HG03097 (cell line): Measurements from ENCODE around the gene WDTC1.
"Not testable (repeated sequence)": the region's sequence is repeated elsewhere in the genome, so short reads cannot be mapped to it uniquely, and the experiment has no call there.

ENCODE experiments used
- ATAC-seq: cut with Tn5 transposase; IDR thresholded peaks from one replicate; pipeline ENCODE4 v1.9.1; 2021; ENCODE audit not compliant: unreplicated experiment, low FRiP score

Gene WDTC1

DNA sequence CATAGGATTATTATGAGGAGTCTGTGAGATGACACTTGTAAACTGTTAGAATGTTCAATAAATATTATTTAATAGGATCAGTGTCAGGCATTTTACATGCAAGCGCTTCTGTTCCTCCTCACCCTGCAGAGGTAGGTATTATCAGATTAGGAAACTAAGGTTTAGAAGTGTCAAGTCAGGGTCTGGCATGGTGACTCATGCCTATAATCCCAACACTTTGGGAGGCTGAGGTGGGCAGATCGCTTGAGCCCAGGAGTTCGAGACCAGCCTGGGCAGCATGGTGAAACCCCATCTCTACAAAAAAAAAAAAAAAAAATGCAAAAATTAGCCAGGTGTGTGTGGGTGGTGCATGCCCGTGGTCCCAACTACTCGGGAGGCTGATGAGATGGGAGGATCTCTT is 9.2 kb downstream of the WDTC1 start:
- ATAC-seq, result not testable (repeated sequence)

GRCh38 chr1:27246194-27246593 is 11.8 kb downstream of the WDTC1 start:
- no peak for ATAC-seq

GRCh38 chr1:27253596-27253995 is 19.2 kb downstream of the WDTC1 start:
- no peak for ATAC-seq

GRCh38 chr1:27255136-27255535 is 20.7 kb downstream of the WDTC1 start:
- no peak for ATAC-seq

DNA sequence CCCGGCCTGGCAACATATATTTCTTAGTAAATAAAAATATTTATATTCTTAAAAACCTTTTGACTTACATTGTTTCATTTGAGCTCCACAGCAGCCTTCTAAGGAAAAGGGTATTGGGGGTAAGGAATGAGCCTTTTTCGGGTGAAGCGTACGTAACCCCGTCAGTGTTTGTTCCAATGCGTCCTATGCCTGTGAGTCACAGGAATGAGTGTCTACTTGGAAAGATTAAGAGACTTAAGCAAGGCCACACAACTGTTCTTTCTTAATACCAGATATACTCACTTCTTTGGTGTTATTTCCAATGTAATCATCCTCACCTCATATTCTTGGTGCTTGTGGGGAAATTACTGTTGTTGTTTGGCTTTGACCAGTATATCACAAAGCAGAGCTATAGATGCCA is 22.7 kb downstream of the WDTC1 start:
- ATAC-seq, result no peak

- ATAC-seq, result no peak
These were observed 24.2 kb downstream of the WDTC1 start for GRCh38 chr1:27258598-27258997.

DNA sequence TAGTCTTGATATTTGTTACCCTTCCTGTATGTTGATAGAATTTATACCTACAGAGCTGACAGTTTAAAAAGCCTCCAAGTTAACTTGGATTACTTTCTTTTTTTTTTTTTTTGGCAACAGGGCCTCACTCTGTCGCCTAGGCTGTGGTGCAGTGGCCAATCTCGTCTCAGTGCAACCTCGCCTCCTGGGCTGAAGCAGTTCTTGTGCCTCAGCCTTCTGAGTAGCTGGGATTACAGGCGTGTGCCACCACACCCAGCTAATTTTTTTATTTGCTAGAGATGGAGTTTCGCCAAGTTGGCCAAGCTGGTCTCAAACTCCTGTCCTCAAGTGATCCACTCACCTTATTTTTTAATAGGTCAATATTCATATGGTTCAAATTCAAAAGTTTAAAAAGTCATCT is 32.7 kb downstream of the WDTC1 start:
- ATAC-seq, result no peak

GRCh38 chr1:27269276-27269675 is 34.8 kb downstream of the WDTC1 start:
- no peak for ATAC-seq

DNA sequence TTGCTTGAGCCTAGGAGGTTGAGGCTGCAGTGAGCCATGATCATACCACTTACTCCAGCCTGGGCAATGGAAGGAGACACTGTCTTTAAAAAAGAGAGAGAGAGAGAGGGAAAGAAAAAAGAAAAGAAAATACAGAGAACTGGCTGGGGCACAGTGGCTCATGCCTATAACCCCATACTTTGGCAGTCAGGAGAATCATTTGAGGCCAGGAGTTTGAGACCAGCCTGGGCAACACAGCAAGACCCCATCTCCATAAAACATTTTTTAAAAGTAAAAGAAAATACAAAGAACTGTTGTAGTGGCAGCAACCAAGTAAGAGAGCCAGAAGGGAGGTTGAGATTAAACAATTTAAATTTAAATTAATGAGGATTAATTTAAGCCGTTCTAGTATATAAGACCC is 39.8 kb downstream of the WDTC1 start:
- no peak for ATAC-seq

GRCh38 chr1:27275696-27276095 is 41.3 kb downstream of the WDTC1 start:
- ATAC-seq, result no peak

DNA sequence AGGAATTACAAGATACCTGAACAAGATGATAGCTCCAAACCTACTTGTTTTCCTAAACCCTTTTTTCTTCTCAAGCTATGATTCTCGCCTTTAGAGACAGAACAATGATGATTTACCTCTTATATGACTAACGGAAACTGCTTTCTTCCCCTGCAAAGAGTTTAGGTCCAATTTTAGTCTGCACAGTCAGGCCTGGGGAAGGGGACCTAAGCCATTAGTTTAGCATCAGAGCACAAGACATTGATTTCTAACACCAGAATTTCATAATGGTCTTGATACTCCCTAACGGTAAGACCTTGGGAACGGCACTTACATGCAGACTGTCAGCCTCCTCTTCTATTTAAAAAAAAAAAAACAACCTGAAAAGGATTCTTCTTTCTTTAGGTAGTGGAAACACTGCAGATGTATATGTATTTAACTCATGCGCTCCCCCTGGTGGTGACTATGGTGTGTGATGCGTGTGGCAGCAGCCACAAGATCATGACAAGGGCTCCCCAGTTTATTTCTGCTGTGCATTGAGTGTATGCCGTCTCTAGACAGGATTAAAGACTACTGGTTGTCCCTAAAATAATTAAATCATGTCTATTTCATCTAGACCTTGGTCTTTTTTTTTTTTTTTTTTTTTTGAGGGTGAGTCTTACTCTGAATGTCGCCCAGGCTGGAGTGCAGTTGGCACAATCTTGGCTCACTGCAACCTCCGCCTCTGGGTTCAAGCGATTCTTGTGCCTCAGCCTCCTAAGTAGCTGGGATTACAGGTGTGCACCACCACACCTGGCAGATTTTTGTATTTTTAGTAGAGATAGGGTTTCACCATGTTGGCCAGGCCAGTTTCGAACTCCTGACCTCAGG is 50.2 kb downstream of the WDTC1 start:
- ATAC-seq, result no peak

DNA sequence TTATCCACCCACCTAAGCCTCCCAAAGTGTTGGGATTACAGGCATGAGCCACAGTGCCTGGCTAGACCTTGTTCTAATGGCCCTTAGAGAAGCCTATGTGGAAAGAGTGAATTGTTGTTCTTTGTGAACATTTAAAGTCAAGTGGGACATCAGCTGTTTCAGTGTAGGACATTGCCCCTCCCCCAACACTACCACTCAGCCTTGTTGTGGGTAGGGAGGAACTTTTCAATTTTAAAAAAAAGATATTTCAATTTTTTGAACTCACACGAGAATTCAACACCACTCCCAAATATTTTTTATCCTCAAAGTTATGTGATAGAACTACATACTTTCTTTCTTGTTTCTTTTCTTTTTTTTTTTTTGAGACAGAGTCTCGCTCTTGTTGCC is 50.8 kb downstream of the WDTC1 start:
- no peak for ATAC-seq

DNA sequence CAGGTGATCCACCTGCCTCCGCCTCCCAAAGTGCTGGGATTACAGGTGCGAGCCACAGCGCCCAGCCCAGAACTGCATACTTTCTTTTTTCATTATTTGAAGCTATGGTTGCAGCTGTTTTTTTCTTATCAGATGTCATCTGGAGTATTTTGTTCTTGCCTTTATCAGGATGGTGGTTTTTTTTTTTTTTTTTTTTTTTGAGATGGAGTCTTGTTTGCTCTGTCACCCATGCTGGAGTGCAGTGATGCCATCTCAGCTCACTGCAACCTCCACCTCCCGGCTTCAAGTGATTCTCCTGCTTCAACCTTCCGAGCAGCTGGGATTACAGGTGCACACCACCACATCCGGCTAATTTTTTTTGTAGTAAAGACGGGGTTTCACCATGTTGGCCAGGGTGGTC is 51.4 kb downstream of the WDTC1 start:
- not testable (repeated sequence) for ATAC-seq

GRCh38 chr1:27289125-27289524 is 54.7 kb downstream of the WDTC1 start:
- not testable (repeated sequence) for ATAC-seq

GRCh38 chr1:27290581-27290980 is 56.1 kb downstream of the WDTC1 start:
- ATAC-seq, result no peak

DNA sequence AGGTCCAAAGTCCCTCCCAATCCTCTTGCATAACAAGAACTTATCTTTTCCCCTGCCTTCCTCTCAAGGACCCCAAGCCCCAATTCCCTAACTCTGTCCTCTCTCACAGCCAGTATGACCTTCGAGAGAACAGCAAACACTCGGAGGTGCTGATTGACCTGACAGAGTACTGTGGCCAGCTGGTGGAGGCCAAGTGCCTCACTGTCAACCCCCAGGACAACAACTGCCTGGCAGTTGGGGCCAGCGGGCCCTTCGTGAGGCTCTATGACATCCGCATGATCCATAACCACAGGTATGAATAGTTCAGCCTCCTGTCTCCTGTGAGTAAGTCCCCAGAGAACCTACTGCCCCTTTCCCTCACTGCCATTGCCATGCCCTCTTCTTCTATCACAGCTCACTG is 57.7 kb downstream of the WDTC1 start:
- no peak for ATAC-seq

GRCh38 chr1:27293915-27294314 is 59.5 kb downstream of the WDTC1 start:
- ATAC-seq, result no peak

GRCh38 chr1:27296773-27297291 is 62.4 kb downstream of the WDTC1 start:
- no peak for ATAC-seq

DNA sequence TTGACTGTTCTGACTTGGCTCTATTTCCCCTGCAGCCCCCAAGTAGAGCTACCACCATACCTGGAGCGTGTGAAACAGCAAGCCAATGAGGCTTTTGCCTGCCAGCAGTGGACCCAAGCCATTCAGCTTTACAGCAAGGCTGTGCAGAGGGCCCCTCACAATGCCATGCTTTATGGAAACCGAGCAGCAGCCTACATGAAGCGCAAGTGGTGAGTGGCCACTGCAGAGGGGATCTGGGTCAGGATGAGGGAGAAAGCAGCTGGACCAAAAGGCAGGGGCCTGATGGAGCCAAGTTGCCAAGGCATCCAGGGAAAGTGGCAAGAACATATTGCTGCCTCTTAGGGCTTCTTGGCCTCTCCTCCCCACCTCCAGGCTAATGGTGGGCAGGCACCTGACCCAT is 63.5 kb downstream of the WDTC1 start:
- no peak for ATAC-seq

GRCh38 chr1:27298632-27299384 is 64.4 kb downstream of the WDTC1 start:
- no peak for ATAC-seq

DNA sequence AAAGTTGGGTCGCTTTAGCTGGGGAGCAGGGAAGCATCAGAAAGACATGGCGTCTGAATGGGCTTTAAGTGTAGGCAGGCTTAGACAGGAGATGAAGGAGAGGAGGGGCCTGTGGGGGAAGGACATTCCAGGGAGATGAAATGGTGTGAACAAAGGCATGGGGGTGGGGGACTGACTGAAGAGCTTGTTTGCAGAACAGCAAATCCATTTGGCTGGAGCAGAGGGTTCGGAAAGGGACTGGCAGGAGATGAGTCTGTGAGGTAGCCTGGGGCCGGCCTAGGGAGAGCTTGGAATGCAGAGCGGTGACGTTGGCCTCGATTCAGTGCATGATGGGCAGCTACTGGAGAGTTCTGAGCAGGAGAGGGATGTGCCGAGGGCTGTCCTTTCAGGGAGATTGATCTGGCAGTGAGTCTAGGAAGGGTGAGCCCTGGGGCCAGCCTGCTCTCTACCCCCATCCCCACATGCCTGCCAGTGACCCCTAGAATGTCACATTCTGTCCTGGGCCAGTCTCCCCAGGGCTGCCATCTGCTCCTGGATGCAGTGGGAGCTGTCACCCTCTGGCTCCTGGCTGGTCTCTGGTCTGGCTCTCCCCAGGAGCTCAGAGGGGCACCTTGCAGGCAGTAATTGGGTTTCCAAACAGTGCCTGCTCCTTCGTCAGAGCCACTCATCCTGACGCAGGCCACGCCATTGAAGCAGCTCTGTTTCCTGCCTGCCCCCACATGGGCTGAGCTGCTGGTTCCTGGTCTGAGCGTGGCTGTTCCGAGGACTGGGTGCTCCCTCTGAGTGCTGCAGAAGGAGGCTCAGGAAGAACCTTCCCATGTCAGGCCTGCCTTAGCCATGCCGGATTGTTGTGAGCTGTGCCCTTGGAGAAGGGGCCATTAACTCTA is 65.2 kb downstream of the WDTC1 start:
- ATAC-seq, result no peak
